ENCODE results near the gene TRAK1.

DNA sequence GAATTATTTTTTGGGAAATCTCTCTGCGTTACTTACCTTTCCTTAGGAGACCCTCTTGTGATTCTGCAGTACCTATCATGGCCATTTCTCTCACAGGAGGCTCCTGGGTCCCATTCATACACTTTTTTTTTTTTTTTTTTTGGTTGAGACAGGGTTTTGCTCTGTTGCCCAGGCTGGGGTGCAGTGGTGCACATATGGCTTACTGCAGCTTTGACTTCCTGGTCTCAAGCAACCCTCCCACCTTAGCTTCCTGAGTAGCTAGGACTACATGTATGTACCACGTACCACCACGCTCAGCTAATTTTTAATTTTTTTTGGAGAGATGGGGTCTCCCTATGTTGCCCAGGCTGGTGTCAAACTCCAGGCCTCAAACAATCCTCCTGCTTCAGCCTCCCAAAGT is 36.1 kb downstream of the TRAK1 start:
- TF ChIP-seq, protein P1, sequence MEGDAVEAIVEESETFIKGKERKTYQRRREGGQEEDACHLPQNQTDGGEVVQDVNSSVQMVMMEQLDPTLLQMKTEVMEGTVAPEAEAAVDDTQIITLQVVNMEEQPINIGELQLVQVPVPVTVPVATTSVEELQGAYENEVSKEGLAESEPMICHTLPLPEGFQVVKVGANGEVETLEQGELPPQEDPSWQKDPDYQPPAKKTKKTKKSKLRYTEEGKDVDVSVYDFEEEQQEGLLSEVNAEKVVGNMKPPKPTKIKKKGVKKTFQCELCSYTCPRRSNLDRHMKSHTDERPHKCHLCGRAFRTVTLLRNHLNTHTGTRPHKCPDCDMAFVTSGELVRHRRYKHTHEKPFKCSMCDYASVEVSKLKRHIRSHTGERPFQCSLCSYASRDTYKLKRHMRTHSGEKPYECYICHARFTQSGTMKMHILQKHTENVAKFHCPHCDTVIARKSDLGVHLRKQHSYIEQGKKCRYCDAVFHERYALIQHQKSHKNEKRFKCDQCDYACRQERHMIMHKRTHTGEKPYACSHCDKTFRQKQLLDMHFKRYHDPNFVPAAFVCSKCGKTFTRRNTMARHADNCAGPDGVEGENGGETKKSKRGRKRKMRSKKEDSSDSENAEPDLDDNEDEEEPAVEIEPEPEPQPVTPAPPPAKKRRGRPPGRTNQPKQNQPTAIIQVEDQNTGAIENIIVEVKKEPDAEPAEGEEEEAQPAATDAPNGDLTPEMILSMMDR (conservative IDR thresholded peaks at IDR 0.05; ENCODE audit: low read length), result peak; percentile 57; the same call in 1 of the 2 replicates
- no peak for TF ChIP-seq EZH2phosphoT487 (IDR thresholded peaks at IDR 0.05; ENCODE audit: borderline replicate concordance, low read depth, low read length)

Measured in OCI-LY7 (cell line).